Endothelial cell of umbilical vein (primary cell): ENCODE results near the gene PRKAG2.

Experiments used
- EZH2 ChIP-seq: IDR thresholded peaks from 2 replicates; pipeline ENCODE4 v1.6.1; 2012; ENCODE audit warnings: borderline replicate concordance, low read depth, mild to moderate bottlenecking, moderate library complexity, low read length, inconsistent platforms; ENCODE audit not compliant: severe bottlenecking
- GATA2 ChIP-seq: IDR thresholded peaks from 2 replicates; pipeline ENCODE4 v1.7.0; 2011; ENCODE audit warnings: low read depth, mild to moderate bottlenecking, moderate library complexity, mixed read lengths, low read length; ENCODE audit not compliant: insufficient read length, insufficient read depth
- POLR2A ChIP-seq: IDR thresholded peaks from 2 replicates; pipeline ENCODE4 v1.6.1; 2012; ENCODE audit warnings: low read depth, mild to moderate bottlenecking, control low read depth, low read length
- POLR2AphosphoS5 ChIP-seq: IDR thresholded peaks from 2 replicates; pipeline ENCODE4 v1.6.1; 2012; ENCODE audit warnings: low read depth, mild to moderate bottlenecking, control low read depth, low read length, moderate library complexity; ENCODE audit not compliant: insufficient read depth
- TF ChIP-seq, protein P1 (sequence below), 2 donors: IDR thresholded peaks; 1 replicate in 1 of 2; 2 replicates in 1 of 2; pipeline ENCODE4 v1.5.1; 2011; ENCODE audit warnings: low read length in 2 of 2, mild to moderate bottlenecking in 2 of 2, moderate library complexity in 2 of 2, control low read depth in 1 of 2, inconsistent platforms in 1 of 2, low read depth in 1 of 2; ENCODE audit not compliant: insufficient read depth in 1 of 2; ENCODE audit errors: extremely low read depth in 1 of 2

DNA sequence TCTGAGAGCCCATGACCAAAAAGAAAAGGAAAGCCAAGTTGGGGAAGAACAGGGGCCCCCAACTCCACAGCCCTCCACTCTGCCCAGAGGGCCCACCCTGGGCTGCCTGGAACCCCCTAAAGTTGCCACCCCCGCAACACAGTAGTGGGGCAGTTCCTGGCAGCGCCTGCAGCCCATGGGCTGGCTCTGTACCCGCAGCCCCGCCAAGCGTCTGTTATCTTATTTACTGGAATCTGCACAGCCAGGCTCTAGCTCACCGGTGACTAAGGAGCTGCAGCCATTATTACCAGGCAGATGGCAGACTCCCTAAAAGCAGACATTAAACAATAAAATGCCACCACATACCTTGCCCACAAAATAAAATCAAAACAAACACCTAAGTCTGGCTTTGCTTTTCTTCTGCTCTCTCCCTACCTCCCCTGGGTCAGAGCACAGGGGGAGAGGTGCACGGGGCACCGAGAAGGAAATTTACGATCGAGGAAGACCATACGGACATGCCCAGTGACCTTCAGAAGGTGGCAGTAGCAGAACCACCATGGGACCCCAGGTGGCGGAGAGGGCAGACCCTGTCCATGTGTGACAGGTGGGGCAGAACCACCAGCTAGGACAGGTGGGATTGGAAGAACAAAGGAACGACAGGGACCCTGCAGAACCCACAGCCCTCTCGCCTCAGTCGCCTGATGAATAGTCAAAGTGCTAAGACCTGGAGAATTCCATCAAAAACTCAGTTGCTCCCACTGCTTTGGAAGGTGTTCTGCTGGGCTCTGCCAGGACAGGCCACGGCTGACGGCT lies 66.3 kb downstream of the PRKAG2 start:
- TF ChIP-seq, protein P1, sequence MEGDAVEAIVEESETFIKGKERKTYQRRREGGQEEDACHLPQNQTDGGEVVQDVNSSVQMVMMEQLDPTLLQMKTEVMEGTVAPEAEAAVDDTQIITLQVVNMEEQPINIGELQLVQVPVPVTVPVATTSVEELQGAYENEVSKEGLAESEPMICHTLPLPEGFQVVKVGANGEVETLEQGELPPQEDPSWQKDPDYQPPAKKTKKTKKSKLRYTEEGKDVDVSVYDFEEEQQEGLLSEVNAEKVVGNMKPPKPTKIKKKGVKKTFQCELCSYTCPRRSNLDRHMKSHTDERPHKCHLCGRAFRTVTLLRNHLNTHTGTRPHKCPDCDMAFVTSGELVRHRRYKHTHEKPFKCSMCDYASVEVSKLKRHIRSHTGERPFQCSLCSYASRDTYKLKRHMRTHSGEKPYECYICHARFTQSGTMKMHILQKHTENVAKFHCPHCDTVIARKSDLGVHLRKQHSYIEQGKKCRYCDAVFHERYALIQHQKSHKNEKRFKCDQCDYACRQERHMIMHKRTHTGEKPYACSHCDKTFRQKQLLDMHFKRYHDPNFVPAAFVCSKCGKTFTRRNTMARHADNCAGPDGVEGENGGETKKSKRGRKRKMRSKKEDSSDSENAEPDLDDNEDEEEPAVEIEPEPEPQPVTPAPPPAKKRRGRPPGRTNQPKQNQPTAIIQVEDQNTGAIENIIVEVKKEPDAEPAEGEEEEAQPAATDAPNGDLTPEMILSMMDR (IDR thresholded peaks at IDR 0.05; ENCODE audit: extremely low read depth in 1 of 2, insufficient read depth in 1 of 2, low read depth in 1 of 2, low read length in 2 of 2) = no peak
- no peak for TF ChIP-seq POLR2AphosphoS5
- TF ChIP-seq POLR2A = no peak
- no peak for TF ChIP-seq EZH2
- no peak for TF ChIP-seq GATA2
